Hepatocyte (in vitro differentiated cells): ENCODE measurements around the gene DRD3. TPM values are rescaled to one million over a fixed set of nuclear protein-coding genes. Genes with fewer than 3 reads are reported as not detected.

Experiments
- DNase-seq: peaks from one replicate; pipeline ENCODE4 v3.0.0-alpha.2; 2016; ENCODE audit warnings: low spot score
- H2AFZ ChIP-seq: fragments of 200-600 bp; sonication (generic); 2 replicates; pipeline ENCODE4 v1.6.0; 2016; ENCODE audit warnings: antibody characterized with exemption, mild to moderate bottlenecking
- H3K27ac ChIP-seq: fragments of 200-600 bp; sonication (generic); 2 replicates; pipeline ENCODE4 v1.5.1; 2016; ENCODE audit warnings: mild to moderate bottlenecking
- H3K27me3 ChIP-seq: fragments of 200-600 bp; sonication (generic); 2 replicates; pipeline ENCODE4 v1.6.1; 2016
- H3K36me3 ChIP-seq: fragments of 200-600 bp; sonication (generic); replicated peaks from 2 replicates; pipeline ENCODE4 v1.5.1; 2016; ENCODE audit warnings: low read depth; ENCODE audit not compliant: insufficient read depth
- H3K4me1 ChIP-seq: fragments of 200-600 bp; sonication (generic); 2 replicates; pipeline ENCODE4 v1.5.1; 2016; ENCODE audit warnings: mild to moderate bottlenecking, moderate library complexity; ENCODE audit not compliant: insufficient read depth
- H3K4me2 ChIP-seq: fragments of 200-600 bp; sonication (generic); 2 replicates; pipeline ENCODE4 v1.6.0; 2016
- H3K4me3 ChIP-seq: fragments of 200-600 bp; sonication (generic); 2 replicates; pipeline ENCODE4 v1.5.1; 2016; ENCODE audit warnings: mild to moderate bottlenecking
- H3K79me2 ChIP-seq: fragments of 200-600 bp; sonication (generic); 2 replicates; pipeline ENCODE4 v1.6.0; 2017; ENCODE audit warnings: mild to moderate bottlenecking
- H3K9me2 ChIP-seq: fragments of 200-600 bp; sonication (generic); replicated peaks from 2 replicates; pipeline ENCODE4 v1.6.0; 2017; ENCODE audit warnings: mild to moderate bottlenecking; ENCODE audit not compliant: insufficient read depth
- H3K9me3 ChIP-seq: fragments of 200-600 bp; sonication (generic); 2 replicates; pipeline ENCODE4 v1.5.1; 2016; ENCODE audit warnings: low read depth, mild to moderate bottlenecking
- H4K20me1 ChIP-seq: fragments of 200-600 bp; sonication (generic); 2 replicates; pipeline ENCODE4 v1.6.0; 2016; ENCODE audit warnings: mild to moderate bottlenecking; ENCODE audit not compliant: insufficient read depth, poor library complexity, severe bottlenecking
- CTCF ChIP-seq: fragments of 200-600 bp; sonication (generic); IDR thresholded peaks from 2 replicates; pipeline ENCODE4 v1.5.1; 2016; ENCODE audit warnings: antibody characterized with exemption, mild to moderate bottlenecking; ENCODE audit not compliant: poor library complexity
- EZH2 ChIP-seq: fragments of 200-600 bp; sonication (generic); IDR thresholded peaks from 2 replicates; pipeline ENCODE4 v1.6.1; 2016; ENCODE audit warnings: antibody characterized with exemption, mild to moderate bottlenecking, borderline replicate concordance
- EZH2phosphoT487 ChIP-seq: fragments of 200-600 bp; sonication (generic); IDR thresholded peaks from one replicate; pipeline ENCODE4 v1.6.1; 2018; ENCODE audit warnings: antibody characterized with exemption, mild to moderate bottlenecking, low read depth, moderate library complexity; ENCODE audit not compliant: unreplicated experiment, severe bottlenecking
- WGBS: methylation state at CpG from one replicate; pipeline ENCODE4 v1.1.6; 2016; ENCODE audit warnings: low lambda C conversion rate; ENCODE audit errors: missing lambda C conversion rate; 5-methylcytosine and 5-hydroxymethylcytosine counted together
- polyA plus RNA-seq: library from polyadenylated mRNA; unstranded; fragments of >200 nt; fragmentation: Nextera tagmentation; extraction: Ambion mirVana; gene quantifications from 2 replicates; pipeline ENCODE4 v1.2.1, GENCODE V29; 2016
- total RNA-seq: library from RNA; depleted of rRNA; stranded (reverse); fragments of >200 nt; gene quantifications from 2 replicates; pipeline ENCODE4 v1.2.3, GENCODE V29; 2014

The DRD3 gene
- total and polyA plus RNA-seq, 2 experiments from 2014 or later = not detected

- no peaks in the 10 kb centered on the region for H3K79me2 ChIP-seq
- H3K36me3 ChIP-seq = no peaks in the 10 kb centered on the region
- H2AFZ ChIP-seq = no peak overlapping the region
- no peak for DNase-seq
- no peak for TF ChIP-seq EZH2phosphoT487
- TF ChIP-seq EZH2 = no peak
- no peak for TF ChIP-seq CTCF
- H3K9me2 ChIP-seq = no peaks in the 10 kb centered on the region
- no peak overlapping the region for H3K27ac ChIP-seq
- H3K4me2 ChIP-seq = no peak overlapping the region
- WGBS = 36% methylated on average over 1 of the region's 1 CpG
- H3K27me3 ChIP-seq = no peaks in the 10 kb centered on the region
- no peak overlapping the region for H3K4me3 ChIP-seq
- no peaks in the 10 kb centered on the region for H3K9me3 ChIP-seq
- no peaks in the 10 kb centered on the region for H4K20me1 ChIP-seq
- no peaks in the 10 kb centered on the region for H3K4me1 ChIP-seq
Observed at GRCh38 chr3:114194750-114195149, 15.9 kb upstream of the DRD3 start.

GRCh38 chr3:114192136-114192535 lies 13.3 kb upstream of the DRD3 start:
- no peaks in the 10 kb centered on the region for H3K9me3 ChIP-seq
- no peaks in the 10 kb centered on the region for H3K4me1 ChIP-seq
- TF ChIP-seq EZH2phosphoT487 (no peak), EZH2 (no peak), CTCF (no peak)
- no peak overlapping the region for H3K4me3 ChIP-seq
- H3K36me3 ChIP-seq = no peaks in the 10 kb centered on the region
- H3K79me2 ChIP-seq = no peaks in the 10 kb centered on the region
- H3K27me3 ChIP-seq = no peaks in the 10 kb centered on the region
- H3K9me2 ChIP-seq = no peaks in the 10 kb centered on the region
- H3K27ac ChIP-seq = no peak overlapping the region
- no peaks in the 10 kb centered on the region for H4K20me1 ChIP-seq
- no peak overlapping the region for H3K4me2 ChIP-seq
- no peak overlapping the region for H2AFZ ChIP-seq
- DNase-seq = no peak

GRCh38 chr3:114186501-114186900 lies 7.6 kb upstream of the DRD3 start:
- Histone ChIP-seq H3K4me1 (no peaks in the 10 kb centered on the region), H3K9me2 (no peaks in the 10 kb centered on the region), H3K36me3 (no peaks in the 10 kb centered on the region), H3K79me2 (no peaks in the 10 kb centered on the region), H2AFZ (no peak overlapping the region), H4K20me1 (no peaks in the 10 kb centered on the region), H3K4me2 (no peak overlapping the region), H3K4me3 (no peak overlapping the region), H3K9me3 (peaks cover 5% of the 10 kb centered on the region), H3K27ac (no peak overlapping the region), H3K27me3 (no peaks in the 10 kb centered on the region)
- DNase-seq = no peak
- TF ChIP-seq CTCF = no peak
- no peak for TF ChIP-seq EZH2phosphoT487
- no peak for TF ChIP-seq EZH2

- Histone ChIP-seq H4K20me1 (no peaks in the 10 kb centered on the region), H3K9me2 (no peaks in the 10 kb centered on the region), H2AFZ (no peak overlapping the region), H3K36me3 (no peaks in the 10 kb centered on the region), H3K27me3 (no peaks in the 10 kb centered on the region), H3K27ac (no peak overlapping the region), H3K4me2 (no peak overlapping the region), H3K79me2 (no peaks in the 10 kb centered on the region), H3K9me3 (no peaks in the 10 kb centered on the region), H3K4me3 (no peak overlapping the region), H3K4me1 (no peaks in the 10 kb centered on the region)
- 30% methylated on average over 2 of the region's 2 CpGs for WGBS
- no peak for DNase-seq
- TF ChIP-seq CTCF (peak; percentile 26), EZH2 (no peak)
Observed at GRCh38 chr3:114179575-114179974, 723 bp upstream of the DRD3 start.
